D721Med (cell line): ENCODE results near the gene TMCC3.

Experiments
- DNase-seq: peaks from one replicate; pipeline ENCODE4 v3.0.0; 2011; ENCODE audit warnings: low spot score; ENCODE audit not compliant: insufficient read length
- FAIRE-seq: peaks from 2 replicates; lab custom pipeline; 2011; peaks lifted over from hg19 to GRCh38; lab: Jason Lieb, UNC
- CTCF ChIP-seq: IDR thresholded peaks from 2 replicates; pipeline ENCODE4 v1.5.1; 2012; ENCODE audit warnings: mild to moderate bottlenecking, control low read depth; ENCODE audit not compliant: insufficient read depth; ENCODE audit errors: missing control alignments

Gene TMCC3

GRCh38 chr12:94678849-94679248 lies 28.5 kb upstream of the TMCC3 start:
- TF ChIP-seq CTCF: no peak
- DNase-seq (no peak), FAIRE-seq (no peak)

- DNase-seq (no peak), FAIRE-seq (no peak)
- no peak for TF ChIP-seq CTCF
Observed at GRCh38 chr12:94678379-94678778, 28.0 kb upstream of the TMCC3 start.

GRCh38 chr12:94677778-94678177 lies 27.4 kb upstream of the TMCC3 start:
- TF ChIP-seq CTCF: no peak
- FAIRE-seq: no peak
- DNase-seq: no peak

GRCh38 chr12:94676922-94677321 lies 26.6 kb upstream of the TMCC3 start:
- FAIRE-seq: no peak
- no peak for DNase-seq
- no peak for TF ChIP-seq CTCF

- FAIRE-seq: no peak
- no peak for TF ChIP-seq CTCF
- no peak for DNase-seq
Observed at GRCh38 chr12:94676031-94676641, 25.8 kb upstream of the TMCC3 start.

GRCh38 chr12:94674835-94675234 lies 24.5 kb upstream of the TMCC3 start:
- DNase-seq: no peak
- TF ChIP-seq CTCF: no peak
- FAIRE-seq: no peak

- FAIRE-seq (no peak), DNase-seq (no peak)
- TF ChIP-seq CTCF: no peak
Observed at GRCh38 chr12:94674051-94674451, 23.7 kb upstream of the TMCC3 start.
